GM12892 (cell line): ENCODE data around the gene SET.

Experiments
- POLR2A ChIP-seq: IDR thresholded peaks from 2 replicates; pipeline ENCODE4 v1.6.1; 2011; ENCODE audit warnings: low read depth, low read length, control low read depth
- POLR2AphosphoS5 ChIP-seq: IDR thresholded peaks from 2 replicates; pipeline ENCODE4 v1.6.1; 2011; ENCODE audit warnings: low read depth, low read length, control low read depth
- TAF1 ChIP-seq: IDR thresholded peaks from 2 replicates; pipeline ENCODE4 v1.6.1; 2011; ENCODE audit warnings: low read depth, mild to moderate bottlenecking, control low read depth, low read length, borderline replicate concordance

DNA sequence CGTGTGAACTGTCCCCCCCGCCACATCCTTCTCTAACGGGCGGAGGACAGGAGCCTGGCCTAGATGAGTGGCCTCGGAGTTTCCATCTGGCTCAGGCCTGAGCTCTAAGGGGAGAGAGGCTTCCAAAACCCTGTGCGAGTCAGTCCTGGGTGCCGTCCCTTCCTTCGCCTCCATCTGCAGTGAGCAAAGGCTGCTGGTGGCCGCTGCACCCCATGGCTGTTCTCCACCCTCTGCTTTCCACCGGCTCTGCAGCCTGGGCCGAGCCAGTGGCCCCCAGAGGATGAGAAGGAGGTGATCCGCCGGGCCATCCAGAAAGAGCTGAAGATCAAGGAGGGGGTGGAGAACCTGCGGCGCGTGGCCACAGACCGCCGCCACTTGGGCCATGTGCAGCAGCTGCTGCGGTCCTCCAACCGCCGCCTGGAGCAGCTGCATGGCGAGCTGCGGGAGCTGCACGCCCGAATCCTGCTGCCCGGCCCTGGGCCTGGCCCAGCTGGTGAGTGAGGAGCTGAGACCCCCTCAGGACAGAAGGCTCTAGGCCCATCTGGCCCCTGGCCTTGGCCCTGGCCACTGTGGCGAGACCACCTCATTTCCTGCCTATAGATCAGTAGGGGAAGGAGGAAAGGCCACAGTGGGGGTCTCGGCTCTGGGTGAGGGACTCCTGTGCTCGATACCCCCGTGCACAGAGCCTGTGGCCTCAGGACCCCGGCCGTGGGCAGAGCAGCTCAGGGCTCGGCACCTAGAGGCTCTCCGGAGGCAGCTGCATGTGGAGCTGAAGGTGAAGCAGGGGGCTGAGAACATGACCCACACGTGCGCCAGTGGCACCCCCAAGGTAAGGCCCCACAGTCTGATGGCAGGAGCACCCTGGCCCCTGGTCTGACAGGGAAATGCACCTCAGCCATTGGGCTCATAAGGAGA, 16.3 kb downstream of the SET start:
- TF ChIP-seq POLR2A (no peak), POLR2AphosphoS5 (no peak), TAF1 (no peak)
